Skeletal muscle satellite cell (primary cell): Measurements from ENCODE around the gene CAV1.

ENCODE experiments used
- H3K27me3 ChIP-seq: 2 replicates; pipeline ENCODE4 v1.7.0; 2013; ENCODE audit warnings: low read length; ENCODE audit not compliant: control insufficient read depth, insufficient read depth
- H3K36me3 ChIP-seq: 2 replicates; pipeline ENCODE4 v1.7.0; 2013; ENCODE audit warnings: mild to moderate bottlenecking, control low read depth, low read length; ENCODE audit not compliant: insufficient read depth
- H3K4me1 ChIP-seq: 2 replicates; pipeline ENCODE4 v1.7.0; 2013; ENCODE audit warnings: low read length; ENCODE audit not compliant: control insufficient read depth, insufficient read depth
- H3K4me2 ChIP-seq: 2 replicates; pipeline ENCODE4 v1.7.0; 2013; ENCODE audit warnings: mild to moderate bottlenecking, low read length
- H3K4me3 ChIP-seq: 2 replicates; pipeline ENCODE4 v1.7.0; 2013; ENCODE audit warnings: low read length
- H3K9ac ChIP-seq: 2 replicates; pipeline ENCODE4 v1.7.0; 2013; ENCODE audit warnings: mild to moderate bottlenecking, low read depth, low read length, moderate library complexity
- H3K9me3 ChIP-seq: replicated peaks from 2 replicates; pipeline ENCODE4 v1.7.0; 2013; ENCODE audit warnings: mild to moderate bottlenecking, control low read depth, low read length

CAV1 gene

GRCh38 chr7:116549370-116549769 lies 24.5 kb downstream of the CAV1 start:
- peaks cover 81% of the 10 kb centered on the region for H3K4me1 ChIP-seq
- H3K27me3 ChIP-seq = no peaks in the 10 kb centered on the region
- peaks cover 95% of the 10 kb centered on the region for H3K36me3 ChIP-seq
- H3K9me3 ChIP-seq = no peaks in the 10 kb centered on the region
- no peak overlapping the region for H3K4me3 ChIP-seq
- no peak overlapping the region for H3K4me2 ChIP-seq
- H3K9ac ChIP-seq = no peak overlapping the region

- Histone ChIP-seq H3K4me3 (no peak overlapping the region), H3K4me2 (no peak overlapping the region), H3K9me3 (no peaks in the 10 kb centered on the region), H3K36me3 (peaks cover 93% of the 10 kb centered on the region), H3K9ac (no peak overlapping the region), H3K4me1 (peaks cover 76% of the 10 kb centered on the region), H3K27me3 (no peaks in the 10 kb centered on the region)
These were observed 26.9 kb downstream of the CAV1 start for GRCh38 chr7:116551692-116552091.

DNA sequence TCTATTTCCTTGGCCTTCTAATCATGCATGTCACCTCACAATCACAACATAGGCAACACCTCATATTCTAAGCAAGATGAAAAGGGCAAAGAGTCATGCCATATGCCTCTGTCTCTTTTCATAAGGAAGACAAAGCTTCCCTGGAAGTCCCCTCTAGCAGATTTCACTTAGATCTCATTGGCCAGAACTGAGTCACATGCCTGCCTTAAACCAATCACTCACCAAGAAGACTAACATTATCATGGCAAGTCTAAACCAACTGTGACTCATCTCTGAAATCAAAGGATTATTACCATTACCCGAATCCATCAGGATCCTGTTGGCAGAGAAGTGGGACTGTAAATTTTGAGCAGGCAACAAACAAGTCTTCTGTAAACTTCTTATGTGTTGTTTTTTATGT lies 27.8 kb downstream of the CAV1 start:
- Histone ChIP-seq H3K9me3 (no peaks in the 10 kb centered on the region), H3K4me2 (no peak overlapping the region), H3K4me3 (no peak overlapping the region), H3K9ac (no peak overlapping the region), H3K27me3 (no peaks in the 10 kb centered on the region), H3K36me3 (peaks cover 94% of the 10 kb centered on the region), H3K4me1 (peaks cover 75% of the 10 kb centered on the region)

- Histone ChIP-seq H3K27me3 (no peaks in the 10 kb centered on the region), H3K4me1 (peaks cover 67% of the 10 kb centered on the region), H3K9me3 (no peaks in the 10 kb centered on the region), H3K4me2 (peak overlapping the region; percentile 12), H3K4me3 (no peak overlapping the region), H3K9ac (no peak overlapping the region), H3K36me3 (peaks cover 94% of the 10 kb centered on the region)
These were observed 28.5 kb downstream of the CAV1 start for GRCh38 chr7:116553168-116553964.

DNA sequence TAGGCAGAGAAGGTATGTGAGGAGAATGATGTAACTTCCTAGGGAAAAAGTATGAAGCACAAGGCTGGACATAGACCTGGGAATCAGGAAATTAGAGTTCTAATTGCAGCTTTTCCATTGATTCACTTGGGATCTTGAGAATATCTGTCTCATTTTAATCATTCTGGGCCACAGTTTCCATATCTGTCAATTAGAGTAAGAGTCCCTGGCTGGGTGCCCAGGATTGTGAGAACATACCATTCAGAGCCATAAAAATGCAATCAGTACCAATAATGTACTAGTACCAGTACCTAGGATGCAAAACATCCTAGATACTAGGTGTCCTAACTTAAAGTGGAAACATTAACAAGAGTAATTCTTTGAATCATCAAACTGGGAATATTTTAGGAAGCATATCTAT lies 29.6 kb downstream of the CAV1 start:
- no peaks in the 10 kb centered on the region for H3K27me3 ChIP-seq
- peaks cover 70% of the 10 kb centered on the region for H3K4me1 ChIP-seq
- H3K36me3 ChIP-seq = peaks cover 94% of the 10 kb centered on the region
- no peak overlapping the region for H3K9ac ChIP-seq
- H3K9me3 ChIP-seq = no peaks in the 10 kb centered on the region
- no peak overlapping the region for H3K4me2 ChIP-seq
- H3K4me3 ChIP-seq = no peak overlapping the region

DNA sequence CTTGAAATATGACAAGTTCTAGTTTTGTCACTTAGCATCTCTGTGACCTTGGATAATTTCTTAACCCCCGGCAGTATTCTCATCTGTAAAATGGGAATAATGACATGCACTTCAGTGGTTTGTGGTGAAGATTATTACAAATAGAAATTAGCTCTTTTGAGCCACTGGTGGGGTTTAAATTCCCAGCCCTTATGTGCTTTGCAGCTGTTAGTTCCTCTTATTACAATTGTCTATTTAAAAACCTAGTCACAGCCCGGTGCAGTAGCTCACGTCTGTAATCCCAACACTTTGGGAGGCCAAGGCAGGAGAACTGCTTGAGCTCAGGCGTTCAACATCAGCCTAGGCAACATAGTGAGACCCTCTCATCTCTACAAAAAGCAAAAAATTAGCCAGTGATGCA lies 30.1 kb downstream of the CAV1 start:
- H3K4me2 ChIP-seq = no peak overlapping the region
- H3K4me1 ChIP-seq = peaks cover 71% of the 10 kb centered on the region
- H3K9ac ChIP-seq = no peak overlapping the region
- H3K27me3 ChIP-seq = no peaks in the 10 kb centered on the region
- H3K4me3 ChIP-seq = no peak overlapping the region
- peaks cover 94% of the 10 kb centered on the region for H3K36me3 ChIP-seq
- no peaks in the 10 kb centered on the region for H3K9me3 ChIP-seq

DNA sequence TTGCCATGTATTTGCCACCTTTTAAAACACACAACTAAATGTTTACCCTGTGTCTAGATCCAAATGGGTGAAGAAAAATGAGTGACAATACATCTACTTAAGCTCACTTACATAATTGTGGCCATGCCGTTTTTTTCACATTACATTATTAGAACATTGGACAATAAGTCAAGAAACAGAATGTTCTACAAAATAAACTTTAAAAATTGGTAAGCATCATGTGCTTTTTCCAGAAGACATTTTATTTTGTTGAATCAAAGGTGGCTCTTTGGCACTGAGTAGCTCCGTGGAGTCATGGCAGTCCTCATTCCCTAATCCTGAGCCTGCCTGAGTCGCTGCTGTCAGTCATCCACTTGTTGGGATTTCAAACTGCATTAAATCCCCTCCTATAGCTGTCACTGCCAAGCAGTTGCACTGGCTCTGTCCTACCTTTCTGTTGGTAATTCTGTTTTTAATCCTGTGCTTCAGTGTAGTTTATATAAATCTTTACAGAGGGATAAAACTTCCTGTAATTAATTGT lies 32.3 kb downstream of the CAV1 start:
- peaks cover 90% of the 10 kb centered on the region for H3K36me3 ChIP-seq
- H3K4me1 ChIP-seq = peaks cover 67% of the 10 kb centered on the region
- no peak overlapping the region for H3K4me3 ChIP-seq
- H3K4me2 ChIP-seq = no peak overlapping the region
- no peaks in the 10 kb centered on the region for H3K9me3 ChIP-seq
- H3K9ac ChIP-seq = no peak overlapping the region
- no peaks in the 10 kb centered on the region for H3K27me3 ChIP-seq

- Histone ChIP-seq H3K4me3 (no peak overlapping the region), H3K4me1 (peaks cover 64% of the 10 kb centered on the region), H3K36me3 (peaks cover 83% of the 10 kb centered on the region)
These were observed 33.1 kb downstream of the CAV1 start for GRCh38 chr7:116557901-116558300.

DNA sequence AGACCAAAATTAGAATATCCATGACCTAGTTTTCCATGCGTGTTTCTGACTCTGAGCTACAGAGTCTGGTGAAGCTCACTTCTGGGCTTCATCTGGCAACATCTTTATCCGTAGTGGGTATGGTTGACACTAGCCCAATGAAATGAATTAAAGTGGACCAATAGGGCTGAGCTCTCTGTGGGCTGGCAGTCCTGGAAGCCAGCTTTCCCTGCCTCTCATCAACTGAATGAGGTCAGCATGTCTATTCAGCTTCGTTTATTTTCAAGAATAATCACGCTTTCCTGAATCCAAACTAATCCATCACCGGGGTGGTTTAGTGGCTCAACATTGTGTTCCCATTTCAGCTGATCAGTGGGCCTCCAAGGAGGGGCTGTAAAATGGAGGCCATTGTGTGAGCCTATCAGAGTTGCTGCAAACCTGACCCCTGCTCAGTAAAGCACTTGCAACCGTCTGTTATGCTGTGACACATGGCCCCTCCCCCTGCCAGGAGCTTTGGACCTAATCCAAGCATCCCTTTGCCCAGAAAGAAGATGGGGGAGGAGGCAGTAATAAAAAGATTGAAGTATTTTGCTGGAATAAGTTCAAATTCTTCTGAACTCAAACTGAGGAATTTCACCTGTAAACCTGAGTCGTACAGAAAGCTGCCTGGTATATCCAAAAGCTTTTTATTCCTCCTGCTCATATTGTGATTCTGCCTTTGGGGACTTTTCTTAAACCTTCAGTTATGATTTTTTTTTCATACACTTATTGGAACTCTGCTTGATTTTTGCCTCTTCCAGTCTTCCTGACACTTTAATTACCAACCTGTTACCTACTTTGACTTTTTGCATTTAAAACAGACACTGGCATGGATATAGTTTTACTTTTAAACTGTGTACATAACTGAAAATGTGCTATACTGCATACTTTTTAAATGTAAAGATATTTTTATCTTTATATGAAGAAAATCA lies 35.5 kb downstream of the CAV1 start:
- no peak overlapping the region for H3K4me2 ChIP-seq
- no peak overlapping the region for H3K9ac ChIP-seq
- H3K4me1 ChIP-seq = peaks cover 46% of the 10 kb centered on the region
- H3K9me3 ChIP-seq = no peaks in the 10 kb centered on the region
- no peak overlapping the region for H3K4me3 ChIP-seq
- H3K27me3 ChIP-seq = no peaks in the 10 kb centered on the region
- peaks cover 60% of the 10 kb centered on the region for H3K36me3 ChIP-seq

More at GRCh38 chr7:116557901-116558300, 33.1 kb downstream of the CAV1 start:
- Histone ChIP-seq H3K4me2 (no peak overlapping the region), H3K9me3 (no peaks in the 10 kb centered on the region), H3K9ac (no peak overlapping the region), H3K27me3 (no peaks in the 10 kb centered on the region)

- H3K27me3 ChIP-seq = no peaks in the 10 kb centered on the region
- H3K36me3 ChIP-seq = peaks cover 48% of the 10 kb centered on the region
- H3K4me1 ChIP-seq = peaks cover 50% of the 10 kb centered on the region
- H3K9me3 ChIP-seq = no peaks in the 10 kb centered on the region
- H3K4me2 ChIP-seq = no peak overlapping the region
- no peak overlapping the region for H3K9ac ChIP-seq
- H3K4me3 ChIP-seq = no peak overlapping the region
These were observed 37.1 kb downstream of the CAV1 start for GRCh38 chr7:116561697-116562483.
